ENCODE data around the gene PSMB10. TPM values are rescaled to one million over a fixed set of nuclear protein-coding genes. Genes with fewer than 3 reads are reported as not detected.
A peak's percentile ranks its signal among the peaks of the same experiment; 100 is the strongest.
"Not testable (repeated sequence)": the region's sequence is repeated elsewhere in the genome, so short reads cannot be mapped to it uniquely, and the experiment has no call there.

The PSMB10 gene
- total RNA-seq, 2 donors from 2014 or later: 114 to 164 TPM

- peak; percentile 8 for ATAC-seq
- intact Hi-C loops (cut with DNase I, micrococcal nuclease); DNase-seq: not testable (repeated sequence)
These were observed 21.2 kb downstream of the PSMB10 start for GRCh38 chr16:67915496-67915769.

- intact Hi-C loops (cut with DNase I, micrococcal nuclease): no loop called here
- DNase-seq (no peak), ATAC-seq (no peak)
These were observed 21.7 kb downstream of the PSMB10 start for GRCh38 chr16:67914758-67915495.

GRCh38 chr16:67910158-67910557 lies 26.5 kb downstream of the PSMB10 start:
- no peak for ATAC-seq
- no peak for DNase-seq
- intact Hi-C loops (cut with DNase I, micrococcal nuclease): no loop called here

GRCh38 chr16:67909056-67909742 lies 27.5 kb downstream of the PSMB10 start:
- intact Hi-C loops (cut with DNase I, micrococcal nuclease): no loop called here
- DNase-seq: no peak
- ATAC-seq: no peak

- DNase-seq (no peak), ATAC-seq (no peak)
- intact Hi-C loops (cut with DNase I, micrococcal nuclease): no loop called here
These were observed 29.1 kb downstream of the PSMB10 start for GRCh38 chr16:67907397-67908180.

GRCh38 chr16:67902831-67903230 lies 33.8 kb downstream of the PSMB10 start:
- no peak for ATAC-seq
- no peak for DNase-seq
- intact Hi-C loops (cut with DNase I, micrococcal nuclease): no loop called here

- intact Hi-C loops (cut with DNase I, micrococcal nuclease): no loop called here
These were observed 34.9 kb downstream of the PSMB10 start for GRCh38 chr16:67901734-67902133.

GRCh38 chr16:67897231-67897630 lies 39.4 kb downstream of the PSMB10 start:
- ATAC-seq (no peak), DNase-seq (no peak)
- intact Hi-C loops (cut with DNase I, micrococcal nuclease): no loop called here

More at GRCh38 chr16:67901734-67902133, 34.9 kb downstream of the PSMB10 start:
- ATAC-seq (peak; percentile 97), DNase-seq (peak; percentile 38 to 56)

- ATAC-seq (peak; percentile 65), DNase-seq (peak in 1 of 2 donors; percentile 63)
- intact Hi-C loops (cut with DNase I, micrococcal nuclease): no loop called here
These were observed 42.8 kb downstream of the PSMB10 start for GRCh38 chr16:67893743-67894399.

GRCh38 chr16:67892899-67893742 lies 43.5 kb downstream of the PSMB10 start, which contains the start of gene PSKH1:
TSS of gene PSKH1 (plus strand) at chr16:67893254. CDS start at chr16:67908750, 15,496 bp downstream.
- intact Hi-C loops (cut with DNase I, micrococcal nuclease): no loop called here
- ATAC-seq (peak; percentile 91), DNase-seq (peak; percentile 96)

GRCh38 chr16:67892375-67892774 lies 44.3 kb downstream of the PSMB10 start:
- peak in 1 of 2 donors; percentile 24 for DNase-seq
- intact Hi-C loops (cut with DNase I, micrococcal nuclease): no loop called here
- peak; percentile 32 for ATAC-seq

- no peak for ATAC-seq
- intact Hi-C loops (cut with DNase I, micrococcal nuclease): loop anchor here in 1 of 2 donors (5.0 kb wide), 1 partner anchor 39 kb away; no protein-coding TSS in a partner anchor
- DNase-seq: no peak
These were observed 48.3 kb downstream of the PSMB10 start for GRCh38 chr16:67888331-67888730.

- ATAC-seq (no peak), DNase-seq (no peak)
- intact Hi-C loops (cut with DNase I, micrococcal nuclease): loop anchor here in 1 of 2 donors (5.0 kb wide), 1 partner anchor 41 kb away; no protein-coding TSS in a partner anchor
These were observed 50.3 kb downstream of the PSMB10 start for GRCh38 chr16:67886387-67886786.

- intact Hi-C loops (cut with DNase I, micrococcal nuclease): loop anchor here in 1 of 2 donors (5.0 kb wide), 1 partner anchor 41 kb away; no protein-coding TSS in a partner anchor
- DNase-seq: no peak
- no peak for ATAC-seq
These were observed 50.7 kb downstream of the PSMB10 start for GRCh38 chr16:67885976-67886375.

- intact Hi-C loops (cut with DNase I, micrococcal nuclease): loop anchor here in 1 of 2 donors (5.0 kb wide), 1 partner anchor 42 kb away; no protein-coding TSS in a partner anchor
- ATAC-seq (no peak), DNase-seq (no peak)
These were observed 51.1 kb downstream of the PSMB10 start for GRCh38 chr16:67885545-67885944.

- DNase-seq (peak; percentile 79), ATAC-seq (peak; percentile 73)
- intact Hi-C loops (cut with DNase I, micrococcal nuclease): loop anchor here in 1 of 2 donors (5.0 kb wide), 1 partner anchor 43 kb away; no protein-coding TSS in a partner anchor
These were observed 52.0 kb downstream of the PSMB10 start, which contains the start of gene NRN1L for GRCh38 chr16:67884684-67885083. TSS of gene NRN1L (plus strand) at chr16:67884885. CDS start at chr16:67884904, 19 bp downstream.
